HG03342 (cell line): ENCODE data around the gene PRSS36.
"Not testable (repeated sequence)": the region's sequence is repeated elsewhere in the genome, so short reads cannot be mapped to it uniquely, and the experiment has no call there.

Experiments used
- ATAC-seq: cut with Tn5 transposase; IDR thresholded peaks from one replicate; pipeline ENCODE4 v1.9.1; 2021; ENCODE audit warnings: mild to moderate bottlenecking, moderate library complexity; ENCODE audit not compliant: unreplicated experiment

Gene PRSS36

GRCh38 chr16:31149894-31150890 lies at the start of gene PRSS36:
Gene PRSS36 (minus strand): TSS chr16:31150066. CDS start chr16:31150035, 31 bp downstream.
- ATAC-seq = no peak

- ATAC-seq = no peak
Observed at GRCh38 chr16:31199430-31200041, 49.7 kb upstream of the PRSS36 start.

GRCh38 chr16:31198207-31198882 lies 48.5 kb upstream of the PRSS36 start:
- ATAC-seq = no peak

- no peak for ATAC-seq
Observed at GRCh38 chr16:31196324-31197088, 46.6 kb upstream of the PRSS36 start.

- not testable (repeated sequence) for ATAC-seq
Observed at GRCh38 chr16:31195861-31196260, 46.0 kb upstream of the PRSS36 start.

GRCh38 chr16:31194898-31195297 lies 45.0 kb upstream of the PRSS36 start:
- ATAC-seq = no peak

- ATAC-seq = no peak
Observed at GRCh38 chr16:31193874-31194273, 44.0 kb upstream of the PRSS36 start.

- no peak for ATAC-seq
Observed at GRCh38 chr16:31192856-31193642, 43.2 kb upstream of the PRSS36 start.

- no peak for ATAC-seq
Observed at GRCh38 chr16:31191697-31192428, 42.0 kb upstream of the PRSS36 start.

- no peak for ATAC-seq
Observed at GRCh38 chr16:31190818-31191444, 41.1 kb upstream of the PRSS36 start.

- no peak for ATAC-seq
Observed at GRCh38 chr16:31190061-31190460, 40.2 kb upstream of the PRSS36 start.

GRCh38 chr16:31189412-31189778 lies 39.5 kb upstream of the PRSS36 start:
- no peak for ATAC-seq

GRCh38 chr16:31188450-31189411 lies 38.9 kb upstream of the PRSS36 start:
- no peak for ATAC-seq

GRCh38 chr16:31187808-31188189 lies 37.9 kb upstream of the PRSS36 start:
- ATAC-seq = no peak

GRCh38 chr16:31186930-31187807 lies 37.3 kb upstream of the PRSS36 start:
- no peak for ATAC-seq

GRCh38 chr16:31186176-31186575 lies 36.3 kb upstream of the PRSS36 start:
- no peak for ATAC-seq

- no peak for ATAC-seq
Observed at GRCh38 chr16:31185339-31185738, 35.5 kb upstream of the PRSS36 start.
